Osteoblast (primary cell): ENCODE data around the gene LITAFD. TPM values are rescaled to one million over a fixed set of nuclear protein-coding genes. Genes with fewer than 3 reads are reported as not detected.

Source experiments
- DNase-seq: peaks from one replicate; pipeline ENCODE4 v3.0.0; 2011; ENCODE audit warnings: low spot score, mixed read lengths; ENCODE audit not compliant: insufficient read length; ENCODE audit errors: missing footprints
- H2AFZ ChIP-seq: 2 replicates; pipeline ENCODE4 v1.6.0; 2011; ENCODE audit warnings: mild to moderate bottlenecking, low read length
- H3K27ac ChIP-seq: 2 replicates; pipeline ENCODE4 v1.5.1; 2011; ENCODE audit warnings: mild to moderate bottlenecking, low read depth, low read length, moderate library complexity
- H3K27me3 ChIP-seq: 2 replicates; pipeline ENCODE4 v1.6.0; 2012; ENCODE audit warnings: mild to moderate bottlenecking, control low read depth, inconsistent platforms, low read length, moderate library complexity; ENCODE audit not compliant: insufficient read depth
- H3K36me3 ChIP-seq: 2 replicates; pipeline ENCODE4 v1.5.1; 2011; ENCODE audit warnings: mild to moderate bottlenecking, low read length, control low read depth, moderate library complexity; ENCODE audit not compliant: insufficient read depth
- H3K4me1 ChIP-seq: 2 replicates; pipeline ENCODE4 v1.5.1; 2011; ENCODE audit warnings: mild to moderate bottlenecking, low read length, control low read depth, moderate library complexity; ENCODE audit not compliant: insufficient read depth
- H3K4me2 ChIP-seq: 2 replicates; pipeline ENCODE4 v1.6.0; 2011; ENCODE audit warnings: mild to moderate bottlenecking, low read length; ENCODE audit not compliant: insufficient read depth
- H3K4me3 ChIP-seq: fragments of 200-600 bp; sonication (generic); 3 replicates; pipeline ENCODE4 v1.5.1; 2012; ENCODE audit warnings: mild to moderate bottlenecking, low read length, inconsistent platforms; ENCODE audit not compliant: insufficient read depth
- H3K79me2 ChIP-seq: 2 replicates; pipeline ENCODE4 v1.6.0; 2012; ENCODE audit warnings: mild to moderate bottlenecking, low read length, control low read depth, inconsistent platforms; ENCODE audit not compliant: insufficient read depth
- H3K9me3 ChIP-seq: 2 replicates; pipeline ENCODE4 v1.5.1; 2011; ENCODE audit warnings: low read depth, low read length, control low read depth
- H4K20me1 ChIP-seq: 2 replicates; pipeline ENCODE4 v1.6.0; 2012; ENCODE audit warnings: mild to moderate bottlenecking, low read length, control low read depth; ENCODE audit not compliant: insufficient read depth
- CTCF ChIP-seq: IDR thresholded peaks from 2 replicates; pipeline ENCODE4 v1.5.1; 2011; ENCODE audit warnings: mild to moderate bottlenecking, low read depth, low read length, moderate library complexity; ENCODE audit errors: extremely low read depth
- total RNA-seq: library from RNA; depleted of rRNA; stranded (reverse); fragments of >200 nt; gene quantifications from 2 replicates; pipeline ENCODE4 v1.2.3, GENCODE V29; 2012

Gene LITAFD
- total RNA-seq, 1 donor, result not detected

GRCh38 chr16:8887952-8888560, 5.9 kb downstream of the LITAFD start:
- peak; percentile 75 for DNase-seq
- no peak for TF ChIP-seq CTCF
- no peaks in the 10 kb centered on the region for H3K9me3 ChIP-seq
- no peak overlapping the region for H3K4me2 ChIP-seq
- no peak overlapping the region for H2AFZ ChIP-seq
- H3K27me3 ChIP-seq, result no peaks in the 10 kb centered on the region
- peaks cover 18% of the 10 kb centered on the region for H3K36me3 ChIP-seq
- peaks cover 49% of the 10 kb centered on the region for H4K20me1 ChIP-seq
- no peak overlapping the region for H3K4me3 ChIP-seq
- no peaks in the 10 kb centered on the region for H3K79me2 ChIP-seq
- no peak overlapping the region for H3K27ac ChIP-seq
- H3K4me1 ChIP-seq, result peaks cover 41% of the 10 kb centered on the region

- H3K9me3 ChIP-seq, result no peaks in the 10 kb centered on the region
- DNase-seq, result peak; percentile 38
- no peaks in the 10 kb centered on the region for H3K27me3 ChIP-seq
- no peak for TF ChIP-seq CTCF
- H3K4me2 ChIP-seq, result no peak overlapping the region
- peaks cover 40% of the 10 kb centered on the region for H3K4me1 ChIP-seq
- H3K4me3 ChIP-seq, result no peak overlapping the region
- peaks cover 29% of the 10 kb centered on the region for H3K36me3 ChIP-seq
- no peak overlapping the region for H3K27ac ChIP-seq
- peaks cover 49% of the 10 kb centered on the region for H4K20me1 ChIP-seq
- no peak overlapping the region for H2AFZ ChIP-seq
- H3K79me2 ChIP-seq, result no peaks in the 10 kb centered on the region
These were observed 7.1 kb downstream of the LITAFD start for GRCh38 chr16:8888951-8889892.

- Histone ChIP-seq H3K27me3 (no peaks in the 10 kb centered on the region), H3K79me2 (no peaks in the 10 kb centered on the region), H3K36me3 (peaks cover 37% of the 10 kb centered on the region), H4K20me1 (peaks cover 48% of the 10 kb centered on the region), H3K9me3 (no peaks in the 10 kb centered on the region), H3K4me3 (no peak overlapping the region), H3K4me2 (no peak overlapping the region), H3K27ac (no peak overlapping the region), H3K4me1 (peaks cover 33% of the 10 kb centered on the region), H2AFZ (no peak overlapping the region)
- TF ChIP-seq CTCF, result no peak
- peak; percentile 50 for DNase-seq
These were observed 7.9 kb downstream of the LITAFD start for GRCh38 chr16:8889893-8890548.

- H3K4me2 ChIP-seq, result no peak overlapping the region
- peaks cover 42% of the 10 kb centered on the region for H3K36me3 ChIP-seq
- TF ChIP-seq CTCF, result no peak
- peaks cover 43% of the 10 kb centered on the region for H4K20me1 ChIP-seq
- no peak for DNase-seq
- no peaks in the 10 kb centered on the region for H3K27me3 ChIP-seq
- H3K4me3 ChIP-seq, result no peak overlapping the region
- peaks cover 28% of the 10 kb centered on the region for H3K4me1 ChIP-seq
- H3K27ac ChIP-seq, result peak overlapping the region; percentile 5
- H2AFZ ChIP-seq, result no peak overlapping the region
- no peaks in the 10 kb centered on the region for H3K9me3 ChIP-seq
- H3K79me2 ChIP-seq, result no peaks in the 10 kb centered on the region
These were observed 8.4 kb downstream of the LITAFD start for GRCh38 chr16:8890549-8890921.
